Dendritic cell treated with granulocyte-macrophage colony-stimulating factor and Interleukin-4, amounts not matched to agents 40 ng/mL and 50 ng/mL, for 4 days (primary cell): ENCODE results near the gene DLG3.
"Not testable (repeated sequence)": the region's sequence is repeated elsewhere in the genome, so short reads cannot be mapped to it uniquely, and the experiment has no call there.

Source experiments
- H3K27ac Mint-ChIP-seq: one replicate; pipeline ENCODE4 v1.8.0; 2022; ENCODE audit warnings: mild to moderate bottlenecking, mixed read lengths
- H3K27me3 Mint-ChIP-seq: one replicate; pipeline ENCODE4 v1.8.0; 2022; ENCODE audit warnings: mild to moderate bottlenecking, mixed read lengths
- H3K36me3 Mint-ChIP-seq: one replicate; pipeline ENCODE4 v1.8.0; 2022; ENCODE audit warnings: low read depth, mixed read lengths
- H3K4me1 Mint-ChIP-seq: one replicate; pipeline ENCODE4 v1.8.0; 2022; ENCODE audit warnings: low read depth, mixed read lengths
- H3K4me3 Mint-ChIP-seq: one replicate; pipeline ENCODE4 v1.8.0; 2022; ENCODE audit warnings: mild to moderate bottlenecking, moderate library complexity, mixed read lengths
- H3K9me3 Mint-ChIP-seq: one replicate; pipeline ENCODE4 v1.8.0; 2022; ENCODE audit warnings: mixed read lengths
- intact Hi-C: fragments of 100-400 bp; cut with micrococcal nuclease; formaldehyde crosslinking; loops from one replicate; pipeline ENCODE4 v1.15.0; 2022

The DLG3 gene

GRCh38 chrX:70498129-70498528 lies 53.5 kb downstream of the DLG3 start:
- no peaks in the 10 kb centered on the region for H3K9me3 Mint-ChIP-seq

GRCh38 chrX:70500826-70501225 lies 56.2 kb downstream of the DLG3 start:
- H3K4me1 Mint-ChIP-seq: no peaks in the 10 kb centered on the region
- H3K27me3 Mint-ChIP-seq: no peaks in the 10 kb centered on the region
- intact Hi-C loops: no loop called here
- no peaks in the 10 kb centered on the region for H3K36me3 Mint-ChIP-seq
- H3K27ac Mint-ChIP-seq: no peak overlapping the region
- H3K9me3 Mint-ChIP-seq: no peaks in the 10 kb centered on the region
- no peak overlapping the region for H3K4me3 Mint-ChIP-seq

More at GRCh38 chrX:70498129-70498528, 53.5 kb downstream of the DLG3 start:
- intact Hi-C loops: no loop called here
- no peaks in the 10 kb centered on the region for H3K27me3 Mint-ChIP-seq
- H3K36me3 Mint-ChIP-seq: no peaks in the 10 kb centered on the region
- no peak overlapping the region for H3K27ac Mint-ChIP-seq
- no peaks in the 10 kb centered on the region for H3K4me1 Mint-ChIP-seq
- no peak overlapping the region for H3K4me3 Mint-ChIP-seq

GRCh38 chrX:70504772-70505450 lies 60.3 kb downstream of the DLG3 start:
- Mint-ChIP-seq H3K4me3 (no peak overlapping the region), H3K27ac (no peak overlapping the region), H3K27me3 (peaks cover 7% of the 10 kb centered on the region), H3K9me3 (no peaks in the 10 kb centered on the region), H3K4me1 (peaks cover 11% of the 10 kb centered on the region), H3K36me3 (no peaks in the 10 kb centered on the region)
- intact Hi-C loops: no loop called here

GRCh38 chrX:70505451-70505841 lies 60.8 kb downstream of the DLG3 start:
- H3K9me3 Mint-ChIP-seq: no peaks in the 10 kb centered on the region
- intact Hi-C loops: no loop called here
- H3K36me3 Mint-ChIP-seq: no peaks in the 10 kb centered on the region
- H3K4me1 Mint-ChIP-seq: peaks cover 11% of the 10 kb centered on the region
- no peak overlapping the region for H3K4me3 Mint-ChIP-seq
- H3K27ac Mint-ChIP-seq: no peak overlapping the region
- H3K27me3 Mint-ChIP-seq: peaks cover 7% of the 10 kb centered on the region

GRCh38 chrX:70508296-70508911 lies 63.8 kb downstream of the DLG3 start:
- Mint-ChIP-seq H3K9me3 (no peaks in the 10 kb centered on the region), H3K36me3 (no peaks in the 10 kb centered on the region), H3K4me3 (no peak overlapping the region), H3K27me3 (peaks cover 7% of the 10 kb centered on the region), H3K27ac (no peak overlapping the region), H3K4me1 (peaks cover 11% of the 10 kb centered on the region)
- intact Hi-C loops: no loop called here

GRCh38 chrX:70509078-70509477 lies 64.4 kb downstream of the DLG3 start:
- H3K4me1 Mint-ChIP-seq: peaks cover 11% of the 10 kb centered on the region
- no peaks in the 10 kb centered on the region for H3K9me3 Mint-ChIP-seq
- H3K27me3 Mint-ChIP-seq: peaks cover 7% of the 10 kb centered on the region
- intact Hi-C loops: no loop called here
- no peaks in the 10 kb centered on the region for H3K36me3 Mint-ChIP-seq
- no peak overlapping the region for H3K4me3 Mint-ChIP-seq
- no peak overlapping the region for H3K27ac Mint-ChIP-seq

- H3K4me1 Mint-ChIP-seq, H3K36me3 Mint-ChIP-seq, H3K27me3 Mint-ChIP-seq, H3K4me3 Mint-ChIP-seq, H3K27ac Mint-ChIP-seq, H3K9me3 Mint-ChIP-seq, intact Hi-C loops: not testable (repeated sequence)
These were observed 70.6 kb downstream of the DLG3 start for GRCh38 chrX:70515270-70515669.

- H3K4me3 Mint-ChIP-seq, H3K9me3 Mint-ChIP-seq, intact Hi-C loops, H3K4me1 Mint-ChIP-seq, H3K27me3 Mint-ChIP-seq, H3K36me3 Mint-ChIP-seq, H3K27ac Mint-ChIP-seq: not testable (repeated sequence)
These were observed 71.1 kb downstream of the DLG3 start for GRCh38 chrX:70515692-70516091.

GRCh38 chrX:70525733-70526132 lies 81.1 kb downstream of the DLG3 start:
- H3K4me3 Mint-ChIP-seq: no peak overlapping the region
- intact Hi-C loops: no loop called here

GRCh38 chrX:70527053-70527452 lies 82.4 kb downstream of the DLG3 start:
- Mint-ChIP-seq H3K27ac (no peak overlapping the region), H3K4me3 (no peak overlapping the region), H3K9me3 (no peaks in the 10 kb centered on the region), H3K27me3 (no peaks in the 10 kb centered on the region), H3K4me1 (no peaks in the 10 kb centered on the region), H3K36me3 (no peaks in the 10 kb centered on the region)
- intact Hi-C loops: no loop called here

More at GRCh38 chrX:70525733-70526132, 81.1 kb downstream of the DLG3 start:
- Mint-ChIP-seq H3K4me1 (no peaks in the 10 kb centered on the region), H3K27ac (no peak overlapping the region), H3K36me3 (no peaks in the 10 kb centered on the region), H3K27me3 (no peaks in the 10 kb centered on the region), H3K9me3 (no peaks in the 10 kb centered on the region)

- intact Hi-C loops: no loop called here
- H3K9me3 Mint-ChIP-seq: no peaks in the 10 kb centered on the region
These were observed 83.1 kb downstream of the DLG3 start for GRCh38 chrX:70527610-70528345.

GRCh38 chrX:70535198-70535597 lies 90.6 kb downstream of the DLG3 start:
- H3K36me3 Mint-ChIP-seq: no peaks in the 10 kb centered on the region
- intact Hi-C loops: no loop called here
- H3K27ac Mint-ChIP-seq: no peak overlapping the region
- peaks cover 4% of the 10 kb centered on the region for H3K27me3 Mint-ChIP-seq
- no peaks in the 10 kb centered on the region for H3K4me1 Mint-ChIP-seq
- no peaks in the 10 kb centered on the region for H3K9me3 Mint-ChIP-seq
- H3K4me3 Mint-ChIP-seq: no peak overlapping the region

More at GRCh38 chrX:70527610-70528345, 83.1 kb downstream of the DLG3 start:
- H3K4me3 Mint-ChIP-seq: no peak overlapping the region
- H3K4me1 Mint-ChIP-seq: no peaks in the 10 kb centered on the region
- H3K27ac Mint-ChIP-seq: no peak overlapping the region
- H3K27me3 Mint-ChIP-seq: no peaks in the 10 kb centered on the region
- H3K36me3 Mint-ChIP-seq: no peaks in the 10 kb centered on the region

- no peaks in the 10 kb centered on the region for H3K36me3 Mint-ChIP-seq
These were observed 104.8 kb downstream of the DLG3 start for GRCh38 chrX:70549429-70549828.

GRCh38 chrX:70552130-70552704 lies 107.6 kb downstream of the DLG3 start:
- Mint-ChIP-seq H3K9me3 (no peaks in the 10 kb centered on the region), H3K27ac (no peak overlapping the region), H3K36me3 (no peaks in the 10 kb centered on the region), H3K4me1 (no peaks in the 10 kb centered on the region), H3K27me3 (peaks cover 4% of the 10 kb centered on the region), H3K4me3 (no peak overlapping the region)
- intact Hi-C loops: loop anchor here (10.0 kb wide), 1 partner anchor 97 kb away; no protein-coding TSS in a partner anchor

More at GRCh38 chrX:70549429-70549828, 104.8 kb downstream of the DLG3 start:
- intact Hi-C loops: no loop called here
- Mint-ChIP-seq H3K27me3 (peaks cover 2% of the 10 kb centered on the region), H3K4me1 (no peaks in the 10 kb centered on the region), H3K9me3 (no peaks in the 10 kb centered on the region), H3K27ac (no peak overlapping the region), H3K4me3 (no peak overlapping the region)
